Neural cell (in vitro differentiated cells): ENCODE measurements around the gene UBE4B. TPM values are rescaled to one million over a fixed set of nuclear protein-coding genes. Genes with fewer than 3 reads are reported as not detected.

Experiments used
- H2AFZ ChIP-seq: fragments of 200-600, 300-800 bp; sonication (generic), shearing (Covaris generic); 2 replicates; pipeline ENCODE4 v1.6.0; 2014; ENCODE audit warnings: low read depth, mild to moderate bottlenecking, antibody characterized with exemption, low read length, moderate library complexity
- H3F3A ChIP-seq: fragments of 200-600 bp; shearing (Covaris generic); 2 replicates; pipeline ENCODE4 v1.6.1; 2016; ENCODE audit warnings: mild to moderate bottlenecking, moderate library complexity, mixed read lengths, antibody characterized with exemption, low read length; ENCODE audit not compliant: insufficient read depth, poor library complexity, severe bottlenecking
- H3K27ac ChIP-seq: fragments of 200-600, 300-800 bp; sonication (generic), shearing (Covaris generic); 2 replicates; pipeline ENCODE4 v1.5.1; 2014; ENCODE audit warnings: mild to moderate bottlenecking, low read length, moderate library complexity
- H3K27me3 ChIP-seq: fragments of 300-800, 200-600 bp; sonication (generic), shearing (Covaris generic); 2 replicates; pipeline ENCODE4 v1.6.0; 2014; ENCODE audit warnings: mild to moderate bottlenecking, low read depth, low read length, moderate library complexity; ENCODE audit not compliant: insufficient read depth
- H3K36me3 ChIP-seq: fragments of 300-800, 200-600 bp; sonication (generic), shearing (Covaris generic); 2 replicates; pipeline ENCODE4 v1.5.1; 2014; ENCODE audit warnings: mild to moderate bottlenecking, antibody characterized with exemption, low read length, moderate library complexity; ENCODE audit not compliant: insufficient read depth
- H3K4me2 ChIP-seq: fragments of 300-800, 200-600 bp; sonication (generic), shearing (Covaris generic); 2 replicates; pipeline ENCODE4 v1.6.0; 2014; ENCODE audit warnings: mild to moderate bottlenecking, low read length
- H3K4me3 ChIP-seq: fragments of 300-800, 200-600 bp; sonication (generic), shearing (Covaris generic); 2 replicates; pipeline ENCODE4 v1.5.1; 2014; ENCODE audit warnings: mild to moderate bottlenecking, low read length, moderate library complexity
- H3K79me2 ChIP-seq: fragments of 200-600 bp; shearing (Covaris generic); replicated peaks from 2 replicates; pipeline ENCODE4 v1.6.0; 2014; ENCODE audit warnings: mild to moderate bottlenecking, low read length, moderate library complexity; ENCODE audit not compliant: insufficient read depth
- H3K9ac ChIP-seq: fragments of 300-800, 200-600 bp; sonication (generic), shearing (Covaris generic); 2 replicates; pipeline ENCODE4 v1.6.1; 2016; ENCODE audit warnings: mild to moderate bottlenecking, low read length, mixed read lengths
- H3K9me2 ChIP-seq: fragments of 200-600 bp; shearing (Covaris generic); 2 replicates; pipeline ENCODE4 v1.6.1; 2016; ENCODE audit warnings: mild to moderate bottlenecking, low read length, mixed read lengths; ENCODE audit not compliant: insufficient read depth
- H3K9me3 ChIP-seq: fragments of 200-600, 300-800 bp; sonication (generic), shearing (Covaris generic); 2 replicates; pipeline ENCODE4 v1.6.1; 2016; ENCODE audit warnings: mild to moderate bottlenecking, mixed run types, low read length, moderate library complexity, mixed read lengths
- H4K20me1 ChIP-seq: fragments of 200-600 bp; shearing (Covaris generic); 2 replicates; pipeline ENCODE4 v1.6.1; 2016; ENCODE audit warnings: mild to moderate bottlenecking, mixed run types; ENCODE audit not compliant: insufficient read depth
- EP300 ChIP-seq: fragments of 450-650 bp; conservative IDR thresholded peaks from 2 replicates; pipeline ENCODE4 v1.6.1; 2014; ENCODE audit warnings: antibody characterized with exemption, mild to moderate bottlenecking, moderate library complexity; ENCODE audit not compliant: poor library complexity, severe bottlenecking
- EZH2 ChIP-seq: fragments of 200-600, 300-800 bp; shearing (Covaris generic), sonication (generic); IDR thresholded peaks from 2 replicates; pipeline ENCODE4 v1.6.1; 2014; ENCODE audit warnings: antibody characterized with exemption, low read length, borderline replicate concordance, mild to moderate bottlenecking; ENCODE audit not compliant: insufficient read depth, poor library complexity, severe bottlenecking
- MXI1 ChIP-seq: fragments of 450-650 bp; conservative IDR thresholded peaks from 2 replicates; pipeline ENCODE4 v1.6.1; 2014; ENCODE audit warnings: antibody characterized with exemption, mild to moderate bottlenecking; ENCODE audit not compliant: poor library complexity, severe bottlenecking
- POLR2AphosphoS5 ChIP-seq: IDR thresholded peaks from 2 replicates; pipeline ENCODE4 v1.6.1; 2012
- RAD21 ChIP-seq: fragments of 450-650 bp; conservative IDR thresholded peaks from 2 replicates; pipeline ENCODE4 v1.6.1; 2014; ENCODE audit warnings: antibody characterized with exemption, mild to moderate bottlenecking, moderate library complexity
- SMC3 ChIP-seq: fragments of 450-650 bp; conservative IDR thresholded peaks from 2 replicates; pipeline ENCODE4 v1.6.1; 2014; ENCODE audit warnings: antibody characterized with exemption, mild to moderate bottlenecking, moderate library complexity; ENCODE audit not compliant: poor library complexity
- TAF1 ChIP-seq: IDR thresholded peaks from 2 replicates; pipeline ENCODE4 v1.6.1; 2012; ENCODE audit warnings: low read depth
- polyA plus RNA-seq: library from polyadenylated mRNA; depleted of rRNA; stranded (reverse); fragments of >200 nt; gene quantifications from 2 replicates; pipeline ENCODE4 v1.2.3, GENCODE V29; 2014
- TF ChIP-seq, protein P1 (sequence below): fragments of 450-650 bp; IDR thresholded peaks from 2 replicates; pipeline ENCODE4 v1.5.1; 2014; ENCODE audit warnings: antibody characterized with exemption, mild to moderate bottlenecking, moderate library complexity; ENCODE audit not compliant: poor library complexity, severe bottlenecking
- TF ChIP-seq, protein P2 (sequence below): IDR thresholded peaks from 2 replicates; pipeline ENCODE4 v1.6.1; 2012; ENCODE audit warnings: borderline replicate concordance

UBE4B gene
- polyA plus RNA-seq, 1 donor from 2014 or later, result 28.9 TPM

GRCh38 chr1:10078494-10078893 lies 45.7 kb downstream of the UBE4B start:
- Histone ChIP-seq H3K4me3 (no peak overlapping the region), H3K4me2 (no peak overlapping the region), H2AFZ (no peak overlapping the region)

GRCh38 chr1:10080523-10080922 lies 47.8 kb downstream of the UBE4B start:
- Histone ChIP-seq H3K79me2 (no peaks in the 10 kb centered on the region), H3K9me3 (peaks cover 4% of the 10 kb centered on the region), H3F3A (no peaks in the 10 kb centered on the region), H3K4me2 (no peak overlapping the region), H3K27ac (no peak overlapping the region), H3K9me2 (no peaks in the 10 kb centered on the region), H3K27me3 (no peaks in the 10 kb centered on the region), H2AFZ (no peak overlapping the region), H4K20me1 (no peaks in the 10 kb centered on the region), H3K36me3 (no peaks in the 10 kb centered on the region), H3K4me3 (no peak overlapping the region), H3K9ac (no peak overlapping the region)
- TF ChIP-seq RAD21 (no peak), MXI1 (no peak), POLR2AphosphoS5 (no peak)

More at GRCh38 chr1:10078494-10078893, 45.7 kb downstream of the UBE4B start:
- Histone ChIP-seq H3K9ac (no peak overlapping the region), H4K20me1 (no peaks in the 10 kb centered on the region), H3K9me3 (peaks cover 4% of the 10 kb centered on the region), H3K27ac (no peak overlapping the region), H3K36me3 (no peaks in the 10 kb centered on the region), H3K79me2 (no peaks in the 10 kb centered on the region), H3K9me2 (no peaks in the 10 kb centered on the region), H3K27me3 (no peaks in the 10 kb centered on the region), H3F3A (no peaks in the 10 kb centered on the region)
- no peak for TF ChIP-seq POLR2AphosphoS5
- TF ChIP-seq TAF1, result no peak
- TF ChIP-seq, protein P1, sequence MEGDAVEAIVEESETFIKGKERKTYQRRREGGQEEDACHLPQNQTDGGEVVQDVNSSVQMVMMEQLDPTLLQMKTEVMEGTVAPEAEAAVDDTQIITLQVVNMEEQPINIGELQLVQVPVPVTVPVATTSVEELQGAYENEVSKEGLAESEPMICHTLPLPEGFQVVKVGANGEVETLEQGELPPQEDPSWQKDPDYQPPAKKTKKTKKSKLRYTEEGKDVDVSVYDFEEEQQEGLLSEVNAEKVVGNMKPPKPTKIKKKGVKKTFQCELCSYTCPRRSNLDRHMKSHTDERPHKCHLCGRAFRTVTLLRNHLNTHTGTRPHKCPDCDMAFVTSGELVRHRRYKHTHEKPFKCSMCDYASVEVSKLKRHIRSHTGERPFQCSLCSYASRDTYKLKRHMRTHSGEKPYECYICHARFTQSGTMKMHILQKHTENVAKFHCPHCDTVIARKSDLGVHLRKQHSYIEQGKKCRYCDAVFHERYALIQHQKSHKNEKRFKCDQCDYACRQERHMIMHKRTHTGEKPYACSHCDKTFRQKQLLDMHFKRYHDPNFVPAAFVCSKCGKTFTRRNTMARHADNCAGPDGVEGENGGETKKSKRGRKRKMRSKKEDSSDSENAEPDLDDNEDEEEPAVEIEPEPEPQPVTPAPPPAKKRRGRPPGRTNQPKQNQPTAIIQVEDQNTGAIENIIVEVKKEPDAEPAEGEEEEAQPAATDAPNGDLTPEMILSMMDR, result no peak
- no peak for TF ChIP-seq MXI1
- TF ChIP-seq RAD21, result no peak
- TF ChIP-seq SMC3, result no peak
- no peak for TF ChIP-seq EZH2
- no peak for TF ChIP-seq EP300
- TF ChIP-seq, protein P2, sequence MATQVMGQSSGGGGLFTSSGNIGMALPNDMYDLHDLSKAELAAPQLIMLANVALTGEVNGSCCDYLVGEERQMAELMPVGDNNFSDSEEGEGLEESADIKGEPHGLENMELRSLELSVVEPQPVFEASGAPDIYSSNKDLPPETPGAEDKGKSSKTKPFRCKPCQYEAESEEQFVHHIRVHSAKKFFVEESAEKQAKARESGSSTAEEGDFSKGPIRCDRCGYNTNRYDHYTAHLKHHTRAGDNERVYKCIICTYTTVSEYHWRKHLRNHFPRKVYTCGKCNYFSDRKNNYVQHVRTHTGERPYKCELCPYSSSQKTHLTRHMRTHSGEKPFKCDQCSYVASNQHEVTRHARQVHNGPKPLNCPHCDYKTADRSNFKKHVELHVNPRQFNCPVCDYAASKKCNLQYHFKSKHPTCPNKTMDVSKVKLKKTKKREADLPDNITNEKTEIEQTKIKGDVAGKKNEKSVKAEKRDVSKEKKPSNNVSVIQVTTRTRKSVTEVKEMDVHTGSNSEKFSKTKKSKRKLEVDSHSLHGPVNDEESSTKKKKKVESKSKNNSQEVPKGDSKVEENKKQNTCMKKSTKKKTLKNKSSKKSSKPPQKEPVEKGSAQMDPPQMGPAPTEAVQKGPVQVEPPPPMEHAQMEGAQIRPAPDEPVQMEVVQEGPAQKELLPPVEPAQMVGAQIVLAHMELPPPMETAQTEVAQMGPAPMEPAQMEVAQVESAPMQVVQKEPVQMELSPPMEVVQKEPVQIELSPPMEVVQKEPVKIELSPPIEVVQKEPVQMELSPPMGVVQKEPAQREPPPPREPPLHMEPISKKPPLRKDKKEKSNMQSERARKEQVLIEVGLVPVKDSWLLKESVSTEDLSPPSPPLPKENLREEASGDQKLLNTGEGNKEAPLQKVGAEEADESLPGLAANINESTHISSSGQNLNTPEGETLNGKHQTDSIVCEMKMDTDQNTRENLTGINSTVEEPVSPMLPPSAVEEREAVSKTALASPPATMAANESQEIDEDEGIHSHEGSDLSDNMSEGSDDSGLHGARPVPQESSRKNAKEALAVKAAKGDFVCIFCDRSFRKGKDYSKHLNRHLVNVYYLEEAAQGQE, result no peak
